CD1c-positive myeloid dendritic cell (primary cell): ENCODE results near the gene SYT8.

Experiments used
- DNase-seq: peaks from one replicate; pipeline ENCODE4 v3.0.0-alpha.2; 2016; ENCODE audit errors: extremely low spot score

Gene SYT8

GRCh38 chr11:1859004-1859403 is 24.2 kb downstream of the SYT8 start:
- DNase-seq = no peak

GRCh38 chr11:1860108-1860507 is 25.3 kb downstream of the SYT8 start:
- no peak for DNase-seq

DNA sequence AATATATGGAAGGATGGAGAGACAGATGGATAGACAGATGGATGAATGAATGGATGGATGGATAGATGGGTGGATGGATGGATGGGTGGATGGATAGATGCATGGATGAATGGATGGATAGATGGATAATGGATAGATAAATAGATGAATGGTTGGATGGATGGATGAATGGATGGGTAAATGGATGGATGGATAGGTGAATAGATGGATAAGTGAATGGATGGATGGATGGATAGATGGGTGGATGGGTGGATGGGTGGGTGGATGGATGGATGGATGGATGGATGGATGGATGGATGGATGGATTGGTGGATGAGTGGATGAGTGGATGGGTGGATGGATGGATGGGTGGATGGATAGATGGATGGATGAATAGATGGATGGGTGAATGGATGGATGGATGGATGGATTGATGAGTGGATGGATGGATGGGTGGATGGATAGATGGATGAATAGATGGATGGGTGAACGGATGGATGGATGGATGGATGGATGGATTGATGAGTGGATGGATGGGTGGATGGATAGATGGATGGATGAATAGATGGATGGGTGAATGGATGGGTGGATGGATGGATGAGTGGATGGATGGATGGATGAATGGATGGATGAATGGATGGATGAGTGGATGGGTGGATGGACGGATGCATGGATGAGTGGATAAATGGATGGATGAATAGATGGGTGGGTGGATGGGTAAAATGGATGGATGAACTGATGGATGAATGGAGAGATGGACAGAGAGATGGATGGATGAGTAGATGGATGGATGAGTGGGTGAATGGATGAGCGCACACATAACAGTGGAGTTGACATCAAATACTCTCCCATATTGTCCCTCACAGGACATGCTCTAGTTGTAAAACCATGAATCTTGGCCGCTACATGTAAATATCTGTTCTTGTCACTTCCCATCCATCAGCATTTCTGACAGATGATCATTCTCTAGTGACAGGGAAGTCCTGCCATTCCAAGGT is 26.9 kb downstream of the SYT8 start:
- no peak for DNase-seq

DNA sequence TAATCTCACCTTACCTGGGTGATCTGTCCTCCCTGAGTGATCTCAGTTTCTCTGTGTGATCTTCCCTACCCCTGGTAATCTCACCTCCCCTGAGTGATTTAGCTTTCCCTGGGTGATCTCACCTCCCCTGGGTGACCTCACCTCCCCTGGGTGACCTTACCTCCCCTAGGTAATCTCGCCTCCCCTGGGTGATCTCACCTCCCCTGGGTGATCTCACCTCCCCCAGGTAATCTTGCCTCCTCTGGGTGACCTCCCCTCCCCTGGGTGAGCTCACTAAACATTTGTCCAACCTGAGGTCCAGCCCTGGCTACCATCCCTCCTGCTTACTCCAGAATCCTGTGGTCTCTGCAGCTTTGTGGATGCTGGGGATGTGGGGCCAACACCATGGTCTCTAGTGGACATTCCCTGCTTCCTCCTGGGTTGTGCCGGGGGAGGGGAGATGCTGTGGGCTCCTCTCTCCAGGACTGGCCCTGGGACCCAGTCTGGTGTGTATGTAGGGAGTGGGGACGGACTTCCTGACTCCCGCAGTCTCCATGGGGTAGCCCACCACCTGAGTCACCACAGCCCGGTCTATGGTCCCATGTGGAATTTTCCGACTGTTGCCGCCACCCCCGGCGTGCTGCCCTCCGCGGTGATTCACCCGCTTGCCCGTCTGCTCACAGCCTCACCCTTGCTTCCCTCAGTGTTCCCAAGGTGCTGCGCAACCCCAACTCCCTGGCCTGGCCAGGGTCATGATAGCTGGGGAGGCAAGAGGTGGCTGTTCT is 28.0 kb downstream of the SYT8 start:
- DNase-seq = no peak

GRCh38 chr11:1863352-1864216 is 28.8 kb downstream of the SYT8 start:
- peak; percentile 54 for DNase-seq

DNA sequence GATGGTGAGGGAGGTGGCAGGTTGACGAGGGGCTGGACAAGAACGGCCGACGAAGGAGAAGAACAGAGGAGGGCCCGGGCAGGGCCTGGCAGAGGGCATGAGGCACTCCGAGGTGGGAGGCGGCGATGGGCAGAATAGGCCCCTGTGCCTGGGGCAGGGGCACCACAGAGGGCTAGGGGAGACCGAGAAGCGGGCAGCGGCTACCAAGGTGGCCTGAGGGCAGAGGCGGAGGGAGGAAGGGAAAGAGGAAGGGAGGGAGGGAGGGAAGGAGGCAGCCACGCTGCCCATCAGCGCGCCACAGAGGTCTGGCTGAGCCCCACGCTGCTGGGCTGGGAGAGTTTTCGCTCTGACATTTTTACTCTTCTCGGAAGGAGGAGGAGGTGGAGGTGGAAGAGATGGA is 29.4 kb downstream of the SYT8 start:
- DNase-seq = no peak

DNA sequence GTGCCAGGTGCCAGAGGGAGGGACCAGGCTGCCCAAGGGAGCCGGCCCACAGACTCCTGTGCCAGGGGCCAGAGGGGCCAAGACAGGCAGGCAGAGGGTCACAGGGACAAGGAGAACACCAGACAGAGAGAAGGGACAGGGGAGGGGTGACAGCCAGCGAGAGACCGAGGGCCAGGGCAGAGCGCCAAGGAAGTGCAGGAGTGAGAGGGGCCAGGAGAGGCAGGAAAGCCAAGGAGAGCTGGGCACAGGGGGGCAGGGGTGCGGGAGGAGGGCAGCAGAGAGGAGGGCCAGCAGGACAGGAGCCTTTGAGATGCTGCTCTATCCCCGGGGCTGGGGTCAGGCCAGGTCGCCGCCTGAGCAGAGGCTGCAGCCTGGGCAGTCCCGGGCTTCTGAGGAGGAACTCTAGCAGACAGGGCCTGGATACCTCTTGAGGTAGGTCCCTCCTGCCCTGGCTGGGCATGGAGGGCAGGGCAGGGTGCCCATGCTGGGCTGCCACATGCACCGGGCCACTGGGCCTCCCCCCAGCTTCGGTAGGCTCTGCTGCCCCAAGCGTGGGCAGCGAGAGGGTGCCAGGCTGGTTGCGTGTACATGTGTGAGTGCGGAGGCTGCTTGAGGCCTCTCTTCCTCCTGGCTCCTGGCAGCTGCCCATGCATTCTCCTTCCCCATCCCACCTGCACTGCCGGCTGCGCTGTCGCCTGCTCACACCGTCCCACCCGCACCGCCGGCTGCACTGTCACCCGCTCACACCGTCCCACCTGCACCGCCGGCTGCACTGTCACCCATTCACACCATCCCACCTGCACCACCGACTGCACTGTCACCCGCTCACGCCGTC is 30.3 kb downstream of the SYT8 start:
- DNase-seq = no peak

DNA sequence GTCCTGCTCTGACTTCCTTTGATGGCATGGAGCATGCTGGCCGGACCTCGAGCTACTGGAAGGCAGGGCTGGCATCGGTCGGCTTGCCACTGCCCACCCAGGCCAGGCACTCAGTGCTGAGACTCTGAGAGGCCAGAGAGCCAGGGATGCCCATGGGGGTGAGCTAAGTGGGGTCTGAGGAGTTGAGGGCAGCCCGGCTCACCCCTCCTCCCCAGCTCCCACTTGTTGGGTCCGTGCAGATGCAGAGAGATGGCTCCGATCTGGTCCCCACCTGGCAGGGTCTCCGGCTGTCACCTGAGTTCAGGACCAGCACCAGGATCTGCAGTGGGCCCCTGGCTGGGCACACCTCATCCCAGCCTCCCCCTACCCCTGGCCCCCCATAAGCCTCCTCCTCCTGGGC is 31.4 kb downstream of the SYT8 start:
- DNase-seq = no peak

DNA sequence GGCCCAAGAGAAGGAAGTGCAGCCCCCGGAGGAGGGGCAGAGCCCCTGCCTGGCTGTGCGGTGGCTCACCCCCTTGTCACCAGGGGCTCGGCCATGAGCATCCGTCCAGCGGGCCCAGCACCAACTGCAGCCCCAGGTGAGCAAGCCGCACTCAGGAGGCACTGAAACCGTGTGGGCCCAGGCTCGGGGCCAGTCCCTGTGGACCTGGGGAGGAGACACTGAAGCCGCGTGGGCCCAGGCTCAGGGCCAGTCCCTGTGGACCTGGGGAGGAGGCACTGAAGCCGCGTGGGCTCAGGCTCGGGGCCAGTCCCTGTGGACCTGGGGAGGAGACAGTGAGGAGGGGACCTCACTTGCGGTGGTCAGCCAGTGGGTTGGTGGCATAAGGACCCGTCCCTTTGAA is 32.0 kb downstream of the SYT8 start:
- DNase-seq = no peak

DNA sequence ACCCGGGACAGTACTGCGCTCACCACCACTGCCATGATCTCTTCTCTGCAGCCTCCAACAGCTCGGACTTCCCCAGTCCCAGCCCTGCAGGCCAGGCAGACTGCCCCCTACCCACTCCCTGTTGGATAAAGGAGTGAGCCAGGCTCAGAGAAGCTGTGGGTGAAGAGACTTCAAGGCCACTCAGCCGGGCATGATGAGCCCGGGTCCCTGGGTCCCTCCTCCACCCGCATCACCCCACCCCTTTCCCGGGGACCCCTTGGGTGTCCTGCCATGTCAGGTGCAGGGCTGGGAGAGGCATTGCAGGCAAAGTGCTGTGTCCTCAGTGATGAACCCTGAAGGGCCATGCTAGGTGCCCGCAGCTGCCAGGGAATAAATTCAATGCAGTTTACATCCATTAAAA is 32.6 kb downstream of the SYT8 start:
- no peak for DNase-seq

GRCh38 chr11:1868056-1868635 is 33.4 kb downstream of the SYT8 start:
- no peak for DNase-seq

GRCh38 chr11:1868636-1869291 is 34.0 kb downstream of the SYT8 start:
- no peak for DNase-seq

- DNase-seq = no peak
These were observed 34.9 kb downstream of the SYT8 start for GRCh38 chr11:1869427-1870325.

GRCh38 chr11:1870326-1870696 is 35.5 kb downstream of the SYT8 start:
- no peak for DNase-seq

- DNase-seq = peak; percentile 38
These were observed 36.1 kb downstream of the SYT8 start for GRCh38 chr11:1870721-1871466.

DNA sequence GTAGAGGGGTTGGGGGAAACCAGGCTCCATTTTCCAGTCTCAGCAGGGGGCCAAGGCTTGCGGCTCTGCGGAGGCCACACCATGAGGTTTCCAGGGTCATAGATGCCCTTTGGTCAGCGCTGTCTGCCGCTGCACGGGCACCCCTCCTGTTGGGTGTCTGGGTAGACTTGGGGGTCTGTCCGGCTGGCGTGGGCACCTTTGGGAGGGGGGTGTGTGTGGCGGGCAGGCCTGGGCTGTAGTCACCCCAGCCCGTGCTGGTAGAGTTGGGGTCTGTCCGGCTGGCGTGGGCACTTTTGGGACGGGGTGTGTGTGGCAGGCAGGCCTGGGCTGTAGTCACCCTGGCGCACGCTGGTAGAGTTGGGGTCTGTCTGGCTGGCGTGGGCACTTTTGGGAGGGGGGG is 36.7 kb downstream of the SYT8 start:
- DNase-seq = no peak

DNA sequence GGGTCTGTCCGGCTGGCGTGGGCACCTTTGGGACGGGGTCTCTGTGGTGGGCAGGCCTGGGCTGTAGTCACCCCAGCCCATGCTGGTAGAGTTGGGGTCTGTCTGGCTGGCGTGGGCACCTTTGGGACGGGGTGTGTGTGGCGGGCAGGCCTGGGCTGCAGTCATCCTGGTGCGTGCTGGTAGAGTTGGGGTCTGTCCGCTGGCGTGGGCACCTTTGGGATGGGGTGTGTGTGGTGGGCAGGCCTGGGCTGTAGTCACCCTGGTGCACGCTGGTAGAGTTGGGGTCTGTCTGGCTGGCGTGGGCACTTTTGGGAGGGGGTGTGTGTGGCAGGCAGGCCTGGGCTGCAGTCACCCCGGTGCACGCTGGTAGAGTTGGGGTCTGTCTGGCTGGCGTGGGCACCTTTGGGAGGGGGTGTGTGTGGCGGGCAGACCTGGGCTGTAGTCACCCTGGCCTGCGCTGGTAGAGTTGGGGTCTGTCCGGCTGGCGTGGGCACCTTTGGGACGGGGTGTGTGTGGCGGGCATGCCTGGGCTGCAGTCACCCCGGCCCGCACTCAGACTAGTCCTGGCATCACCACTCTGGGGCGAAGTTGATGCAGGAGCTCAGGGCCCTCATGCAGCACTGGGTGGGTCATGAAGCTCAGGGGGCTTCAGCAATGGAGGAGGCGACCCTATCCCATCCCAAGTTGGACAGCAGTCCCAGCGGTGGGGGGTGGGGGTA is 37.6 kb downstream of the SYT8 start:
- no peak for DNase-seq
